HG03159 (cell line): Measurements from ENCODE around the gene ZNF618.

Experiments
- ATAC-seq: cut with Tn5 transposase; IDR thresholded peaks from one replicate; pipeline ENCODE4 v1.9.1; 2021; ENCODE audit warnings: mild to moderate bottlenecking, moderate library complexity; ENCODE audit not compliant: unreplicated experiment

ZNF618 gene

DNA sequence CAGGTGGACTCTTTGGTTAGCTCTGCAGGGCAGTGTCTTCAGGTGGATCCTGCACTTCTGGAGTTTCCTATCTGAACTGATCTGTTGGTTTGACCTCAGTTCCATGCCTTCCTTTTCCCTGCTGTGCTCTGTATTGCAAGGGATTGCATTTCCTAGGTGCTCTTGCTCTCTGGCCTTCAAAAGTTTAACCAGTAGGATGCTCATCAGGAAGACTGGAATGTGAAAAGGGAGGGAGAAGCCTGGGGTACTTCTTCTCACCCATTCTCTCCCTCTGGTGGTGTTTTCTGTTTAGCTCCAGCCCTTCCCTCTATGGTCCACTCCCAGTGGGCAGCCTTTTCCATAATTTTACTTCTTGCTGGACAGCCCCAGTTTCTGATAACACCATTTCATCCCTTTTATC lies 78.5 kb downstream of the ZNF618 start:
- no peak for ATAC-seq

DNA sequence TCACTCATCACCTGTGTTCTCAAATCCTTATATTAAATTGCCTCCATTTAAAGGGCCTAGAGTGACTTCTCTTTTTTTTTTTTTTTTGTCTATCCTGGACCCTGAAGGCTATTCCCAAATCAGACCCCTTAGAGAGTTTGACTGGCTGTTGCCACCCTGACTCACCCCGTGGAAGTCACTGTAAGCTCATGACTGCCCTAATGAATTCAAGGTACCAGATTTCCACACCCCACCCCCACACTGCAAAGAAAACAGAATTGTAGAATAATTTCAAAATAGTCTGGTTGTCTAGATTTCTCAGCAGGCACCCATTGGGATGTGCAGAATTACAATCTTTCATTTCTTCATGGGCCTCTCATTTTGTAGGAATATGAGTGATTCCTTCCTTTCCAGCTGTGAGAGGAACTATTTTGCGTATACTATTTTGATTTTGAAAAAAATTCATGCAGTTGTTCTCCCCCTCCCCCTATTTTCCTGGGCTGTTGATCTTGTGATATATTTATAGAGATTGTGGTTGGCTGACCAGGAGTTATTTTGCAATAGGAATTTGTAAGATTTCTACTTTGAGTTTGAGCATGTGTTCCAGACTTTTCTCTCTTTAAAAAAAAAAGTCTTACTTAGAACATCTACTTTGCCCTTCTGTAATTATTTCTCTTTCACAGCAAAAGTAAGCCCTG lies 79.1 kb downstream of the ZNF618 start:
- no peak for ATAC-seq

DNA sequence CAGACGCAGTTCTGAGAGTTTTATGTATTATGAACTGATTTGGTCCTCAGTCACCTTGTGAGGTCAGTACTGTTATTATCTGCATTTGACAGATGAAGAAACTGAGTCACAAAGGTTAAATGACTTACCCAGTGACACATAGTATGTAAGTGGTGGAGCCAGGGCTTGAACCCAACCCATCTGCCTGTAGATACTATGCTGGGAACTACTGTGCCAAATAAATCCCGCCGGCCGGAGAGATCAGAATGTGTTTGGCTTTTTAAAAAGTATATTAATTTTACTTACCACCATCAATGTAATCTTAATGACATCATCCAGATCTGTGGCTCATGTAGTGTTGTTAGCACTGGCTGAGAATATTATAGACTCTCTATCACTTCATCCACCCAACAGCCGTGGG lies 80.8 kb downstream of the ZNF618 start:
- no peak for ATAC-seq

DNA sequence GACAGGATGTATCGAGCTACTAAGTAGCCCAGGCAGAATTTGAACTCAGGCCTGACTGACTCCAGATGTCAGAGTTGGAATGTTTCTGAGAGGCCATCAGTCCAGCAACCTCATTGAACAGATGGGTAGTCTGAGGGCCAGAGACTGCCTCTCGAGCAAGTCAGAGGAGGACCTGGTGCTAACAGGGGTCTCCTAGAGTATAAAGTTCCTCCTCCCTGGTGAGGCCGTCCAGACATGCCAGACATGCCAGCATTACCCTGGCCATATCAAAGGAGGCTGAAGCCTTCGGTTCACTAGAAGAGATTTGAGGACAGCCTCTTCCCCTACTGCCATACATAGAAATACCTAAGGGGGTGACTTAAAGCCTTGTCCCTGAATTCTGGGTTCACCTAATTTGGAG lies 81.2 kb downstream of the ZNF618 start:
- no peak for ATAC-seq

DNA sequence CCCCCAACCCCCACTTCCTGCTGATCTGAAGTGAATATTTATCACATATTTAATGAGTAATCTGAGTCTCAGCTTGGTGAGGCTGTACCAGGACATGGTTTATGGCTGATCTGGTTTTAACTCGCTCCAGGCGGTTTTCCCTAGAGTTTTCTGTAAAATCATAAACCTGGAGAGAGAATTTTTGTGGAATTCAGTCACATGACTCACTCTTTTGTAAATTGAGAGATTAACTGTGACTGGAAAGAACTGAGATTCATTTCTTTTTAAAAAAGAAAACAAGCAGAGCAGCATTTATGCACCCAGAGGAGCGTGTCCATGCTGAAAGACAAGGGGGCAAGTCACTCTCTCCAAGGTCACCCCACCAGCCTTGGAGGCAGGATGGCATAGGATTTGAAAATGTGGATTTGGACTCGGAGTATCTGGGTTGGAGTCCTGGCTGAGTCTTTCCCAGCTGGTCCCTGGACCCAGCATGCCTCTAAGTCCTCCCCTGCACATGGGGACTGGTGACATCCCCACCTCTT lies 81.8 kb downstream of the ZNF618 start:
- ATAC-seq: no peak

DNA sequence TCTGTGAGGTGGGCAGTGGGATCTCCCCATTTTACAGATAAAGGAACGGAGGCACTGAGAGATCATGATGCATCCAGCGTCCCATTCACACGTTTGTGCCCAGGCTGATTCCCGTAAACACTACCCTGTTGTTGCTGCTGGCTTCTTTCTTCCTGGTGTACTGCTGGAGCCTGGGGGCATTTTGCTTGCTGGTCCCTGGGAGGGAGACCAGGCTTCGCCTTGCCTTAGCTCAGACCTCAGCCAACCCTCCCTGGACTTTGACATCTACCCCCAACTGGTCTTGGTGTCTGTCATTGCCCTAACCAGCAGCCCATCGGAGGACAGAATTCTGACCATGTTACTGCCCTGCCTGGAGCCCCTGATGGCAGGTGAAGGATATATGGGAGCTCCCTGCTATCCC lies 82.4 kb downstream of the ZNF618 start:
- ATAC-seq: no peak

DNA sequence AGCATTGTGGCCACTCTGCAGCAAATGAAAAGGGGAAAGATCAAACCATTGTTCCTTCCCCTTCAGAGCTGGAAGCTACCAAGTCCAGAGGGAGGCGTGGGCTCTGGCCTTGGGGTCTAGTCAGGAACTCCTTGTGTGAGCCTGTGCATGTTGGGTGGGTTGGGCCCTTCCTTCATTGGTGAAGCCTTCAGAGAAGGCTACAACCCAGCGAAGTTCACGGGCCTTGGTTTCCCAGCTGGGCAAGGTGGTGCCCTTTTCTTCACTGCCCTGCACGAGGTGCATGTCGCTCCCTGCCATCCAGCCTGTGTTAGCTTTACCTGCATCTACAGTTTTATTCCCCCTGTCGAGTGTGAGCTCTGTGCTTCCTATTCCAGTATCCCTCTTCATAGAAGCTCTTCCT lies 84.7 kb downstream of the ZNF618 start:
- ATAC-seq: no peak

DNA sequence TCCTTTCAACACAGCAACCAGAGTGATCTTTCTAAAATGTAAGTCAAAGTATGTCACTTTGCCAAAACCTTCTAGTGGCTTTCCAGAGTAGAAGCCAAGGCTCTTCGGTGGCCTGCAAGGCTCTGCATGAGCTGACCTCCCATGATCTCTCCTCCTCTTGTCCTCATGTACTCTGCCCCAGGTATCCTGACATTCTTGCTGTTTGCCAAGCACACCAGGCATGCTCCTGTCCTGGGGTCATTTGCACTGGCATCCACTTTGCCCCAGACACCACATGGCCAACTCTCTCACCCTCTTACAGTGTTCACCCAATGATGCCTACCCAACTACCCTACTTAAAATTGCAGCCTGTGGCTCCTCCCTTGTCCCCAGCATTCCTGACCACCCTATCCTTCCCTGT lies 86.3 kb downstream of the ZNF618 start:
- no peak for ATAC-seq

DNA sequence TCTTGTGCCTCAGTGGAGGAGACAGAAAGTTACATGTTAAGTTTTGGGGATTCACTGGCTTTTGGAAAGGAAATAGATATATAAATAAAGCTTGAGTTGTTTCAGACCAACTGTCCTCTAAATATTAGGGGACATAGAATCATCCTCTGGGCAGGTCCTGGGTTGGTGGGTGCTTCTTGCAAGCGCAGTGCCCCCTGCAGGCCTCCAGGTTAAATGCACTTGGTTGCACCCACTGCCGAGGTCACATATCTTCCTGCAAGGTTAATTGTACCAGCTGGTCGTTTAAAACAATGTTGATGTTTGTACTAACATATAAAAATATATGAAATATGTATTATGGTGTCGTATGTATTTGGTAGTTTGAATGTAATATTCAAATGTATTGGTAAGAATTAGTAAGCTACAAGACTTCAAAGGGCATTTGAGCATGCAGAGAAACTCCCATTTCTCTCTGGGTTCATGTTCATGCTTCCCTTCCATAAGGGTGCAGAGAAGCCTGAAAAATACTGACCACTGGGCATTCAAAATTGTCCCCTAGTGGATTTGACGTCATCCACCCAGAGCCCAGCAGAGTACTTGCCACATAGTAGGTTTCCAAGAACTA lies 87.0 kb downstream of the ZNF618 start:
- ATAC-seq: no peak

DNA sequence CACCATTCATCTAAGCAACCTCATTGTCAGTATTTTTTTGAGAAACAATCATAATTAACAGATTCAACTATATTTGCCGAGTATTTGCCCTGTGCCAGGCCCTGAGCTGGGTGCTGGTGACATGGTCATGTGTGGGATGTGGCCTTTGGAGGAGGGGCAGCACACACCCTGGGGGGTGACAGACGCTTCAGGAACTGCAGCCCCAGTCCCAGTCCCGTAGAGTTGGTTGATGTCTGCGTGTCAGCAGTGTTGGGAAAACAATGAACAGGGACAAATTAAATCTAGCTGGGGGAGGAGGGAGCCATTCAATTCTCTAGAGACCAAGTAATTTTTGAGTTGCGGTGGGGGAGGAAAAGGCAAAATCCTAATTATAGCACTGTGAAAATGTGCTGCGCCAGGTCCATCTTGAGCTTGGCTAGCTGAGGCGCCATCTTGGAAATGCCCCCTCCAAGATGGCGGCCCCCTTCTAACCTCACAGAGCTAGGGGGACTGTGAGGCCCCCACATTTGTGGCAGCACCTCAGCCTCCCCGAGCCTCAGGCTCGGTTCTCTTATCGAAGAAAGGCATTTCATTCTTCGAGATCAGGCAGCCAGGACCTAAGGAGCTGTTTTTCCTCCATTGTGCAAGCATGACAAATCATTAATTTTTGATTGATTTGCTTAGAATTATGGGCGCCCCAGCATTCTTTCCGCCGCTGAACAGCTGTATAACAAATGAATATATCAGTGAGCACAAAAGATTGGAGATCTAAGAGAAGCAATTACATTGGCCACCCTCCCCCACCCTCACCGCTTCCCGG lies 87.8 kb downstream of the ZNF618 start:
- ATAC-seq: no peak

DNA sequence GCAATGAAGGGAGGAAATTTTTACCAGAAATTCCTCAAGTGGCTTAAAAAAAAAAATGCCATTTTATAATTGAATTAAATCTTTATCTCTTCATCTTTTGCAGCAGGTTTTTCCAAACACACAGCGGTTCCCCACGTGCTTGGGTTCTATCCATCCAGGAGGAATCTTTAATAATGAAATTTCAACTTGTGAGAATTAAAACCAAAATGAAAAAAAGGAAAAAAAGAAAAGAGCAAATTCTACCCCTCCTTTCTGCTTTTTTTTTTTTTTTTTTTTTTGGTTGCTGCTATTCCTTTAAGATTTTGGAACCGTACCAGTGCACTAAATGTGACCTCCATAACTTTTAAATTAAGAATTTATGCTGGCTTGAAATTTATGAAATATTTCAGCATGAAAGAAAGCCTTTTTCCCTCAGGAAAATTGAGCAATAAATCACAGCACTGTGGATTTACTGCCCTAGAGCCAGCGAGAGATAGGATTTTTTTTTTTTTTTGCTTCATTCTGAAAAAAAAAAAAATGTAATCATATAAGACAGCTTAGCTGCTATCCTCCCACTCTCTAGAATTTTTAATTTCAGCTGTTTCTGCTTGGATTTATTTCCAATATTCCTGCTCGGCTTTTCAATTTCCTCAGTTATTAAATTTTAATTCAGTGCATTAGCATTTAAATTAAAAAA lies 88.5 kb downstream of the ZNF618 start:
- ATAC-seq: no peak

DNA sequence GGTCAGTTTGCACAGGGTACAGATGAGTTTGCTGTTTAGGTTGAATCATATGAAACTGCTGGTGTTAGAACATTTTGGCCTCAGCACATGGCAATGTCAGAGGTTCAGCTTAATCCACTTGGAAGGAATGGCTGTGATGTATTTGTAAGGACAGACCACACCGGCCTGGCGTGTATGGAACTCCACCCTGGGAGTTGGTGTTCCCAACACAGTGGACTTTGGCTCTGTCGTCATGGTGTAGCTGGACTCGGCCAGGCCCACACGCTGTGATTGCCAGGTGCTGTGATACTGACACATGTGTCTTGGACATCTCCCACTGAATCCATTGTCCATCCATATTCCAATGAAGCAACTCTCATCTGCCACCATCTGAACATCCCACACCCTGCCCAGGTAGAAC lies 90.3 kb downstream of the ZNF618 start:
- no peak for ATAC-seq

DNA sequence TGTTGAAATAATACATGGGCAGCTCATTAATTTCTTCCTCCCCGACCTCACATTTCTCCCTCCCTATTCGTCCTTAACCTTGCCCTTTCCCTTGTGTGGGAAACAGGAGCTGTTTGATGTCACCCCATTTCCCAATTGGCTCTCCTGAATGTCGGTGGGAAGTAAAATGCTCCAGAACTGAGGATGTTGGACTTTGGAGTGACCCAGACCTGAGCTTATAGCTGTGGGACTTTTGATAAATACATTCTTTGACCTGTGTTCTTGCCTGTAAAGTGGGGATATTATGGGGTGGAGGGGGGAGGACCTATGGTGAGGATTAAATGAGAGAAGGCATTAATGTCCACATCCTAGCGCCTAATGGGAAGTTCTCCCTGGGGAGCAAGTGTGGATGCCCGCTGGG lies 91.3 kb downstream of the ZNF618 start:
- no peak for ATAC-seq

DNA sequence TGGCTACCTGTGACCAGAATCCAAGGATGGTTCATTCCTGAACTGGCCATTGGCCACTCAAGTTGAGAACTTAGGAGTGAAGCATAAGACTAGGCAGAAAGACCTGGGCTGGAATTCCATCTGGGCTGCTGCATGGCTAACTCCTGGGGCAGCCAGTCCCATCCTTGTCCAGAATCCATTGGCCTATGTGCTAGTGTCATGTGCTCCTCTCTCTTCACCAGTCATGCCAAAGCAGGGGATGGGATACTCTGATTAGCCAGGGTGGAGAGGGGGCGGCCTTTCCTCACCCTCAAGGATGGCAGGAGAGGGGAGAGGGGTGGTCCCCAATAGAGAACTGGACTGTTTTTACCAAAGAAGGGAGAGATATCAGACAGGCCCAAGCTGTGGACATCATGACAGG lies 93.2 kb downstream of the ZNF618 start:
- no peak for ATAC-seq

DNA sequence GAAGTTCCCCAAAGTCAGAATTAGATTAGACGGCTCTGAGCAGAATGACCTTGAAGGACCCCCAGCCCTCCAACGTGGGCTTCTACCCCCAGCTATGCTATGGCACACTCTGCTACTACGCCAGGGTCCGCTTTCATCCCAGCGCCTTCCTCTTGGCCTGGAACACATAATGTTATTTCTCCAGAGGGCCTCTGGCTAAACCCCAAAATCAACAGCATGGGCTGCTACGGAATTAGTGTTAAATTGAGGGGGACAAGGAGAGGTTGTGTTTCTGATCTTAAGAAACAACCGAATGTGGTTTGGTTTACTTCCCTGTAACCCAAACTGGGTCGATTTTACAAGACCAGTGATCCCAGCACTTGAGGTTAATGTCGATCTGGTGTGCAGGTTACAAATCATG lies 97.1 kb downstream of the ZNF618 start:
- ATAC-seq: no peak

DNA sequence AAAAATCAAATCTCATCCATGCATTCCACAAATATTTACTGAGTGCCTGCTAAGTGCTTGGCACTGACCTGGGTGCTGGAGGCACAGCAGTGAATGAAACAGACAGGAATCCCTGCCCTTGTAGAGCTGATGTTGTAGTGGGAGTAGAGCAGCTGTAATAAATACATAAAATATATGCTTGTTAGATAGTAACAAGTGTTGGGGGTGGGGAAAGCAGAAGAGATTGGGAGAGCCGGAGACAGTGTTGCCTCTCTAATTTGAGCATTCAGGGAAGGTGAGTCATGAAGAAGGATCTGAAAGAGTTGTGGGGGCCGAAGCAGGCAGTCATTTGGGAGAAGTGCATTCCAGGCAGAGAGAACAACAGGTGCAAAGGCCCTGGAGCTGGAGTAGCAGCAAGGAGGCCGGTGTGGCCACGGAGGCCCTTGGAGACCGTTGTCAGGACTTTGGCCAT lies 97.9 kb downstream of the ZNF618 start:
- ATAC-seq: no peak

DNA sequence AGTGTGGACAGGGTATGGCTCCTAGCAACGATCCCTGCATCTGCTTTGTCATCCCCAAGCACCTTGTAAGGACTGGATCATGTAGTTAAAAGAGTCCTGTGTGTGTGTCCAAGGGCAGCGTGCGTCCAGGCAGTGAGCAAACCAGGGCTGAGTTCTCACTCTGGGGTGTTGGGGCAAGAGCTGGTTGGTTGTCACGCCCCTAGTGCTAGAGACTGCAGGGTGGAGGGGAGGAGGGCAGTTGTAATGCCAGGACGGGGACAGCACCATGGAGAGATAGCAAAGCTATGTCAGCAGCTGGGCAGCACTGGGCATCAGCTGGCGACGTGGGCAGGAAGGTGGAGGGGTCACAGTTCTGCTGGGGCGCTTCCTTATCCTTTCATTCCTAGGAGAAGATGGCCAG lies 100.8 kb downstream of the ZNF618 start:
- no peak for ATAC-seq

DNA sequence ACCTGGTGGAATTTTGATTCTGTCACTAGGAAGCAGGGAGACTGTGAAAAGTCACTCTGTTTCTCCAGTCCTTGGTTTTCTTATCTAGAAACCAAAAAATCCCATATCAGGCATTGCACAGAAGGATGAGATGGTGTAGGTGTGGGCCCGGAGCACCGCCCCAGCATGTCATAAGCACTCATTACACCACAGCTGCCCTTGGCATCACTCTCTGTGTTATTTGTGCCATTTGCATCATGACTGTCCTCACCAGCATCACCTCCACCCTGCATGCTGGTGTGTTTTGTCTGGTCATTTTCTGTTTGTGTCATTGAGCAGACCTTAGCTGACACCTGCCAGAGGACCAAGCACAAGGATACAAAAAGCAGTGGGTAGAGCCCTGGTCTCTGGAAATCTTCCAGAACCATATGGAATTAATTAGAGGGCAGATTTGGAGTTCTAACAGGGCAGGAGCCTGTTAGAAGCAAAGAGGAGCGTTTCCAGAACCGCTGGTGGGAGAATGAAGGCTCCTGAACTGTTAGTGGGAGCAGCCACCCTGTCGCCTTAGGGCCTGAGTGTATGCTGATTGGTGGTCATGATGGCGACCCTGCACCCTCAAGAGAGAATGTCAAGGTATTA lies 102.7 kb downstream of the ZNF618 start:
- ATAC-seq: no peak

DNA sequence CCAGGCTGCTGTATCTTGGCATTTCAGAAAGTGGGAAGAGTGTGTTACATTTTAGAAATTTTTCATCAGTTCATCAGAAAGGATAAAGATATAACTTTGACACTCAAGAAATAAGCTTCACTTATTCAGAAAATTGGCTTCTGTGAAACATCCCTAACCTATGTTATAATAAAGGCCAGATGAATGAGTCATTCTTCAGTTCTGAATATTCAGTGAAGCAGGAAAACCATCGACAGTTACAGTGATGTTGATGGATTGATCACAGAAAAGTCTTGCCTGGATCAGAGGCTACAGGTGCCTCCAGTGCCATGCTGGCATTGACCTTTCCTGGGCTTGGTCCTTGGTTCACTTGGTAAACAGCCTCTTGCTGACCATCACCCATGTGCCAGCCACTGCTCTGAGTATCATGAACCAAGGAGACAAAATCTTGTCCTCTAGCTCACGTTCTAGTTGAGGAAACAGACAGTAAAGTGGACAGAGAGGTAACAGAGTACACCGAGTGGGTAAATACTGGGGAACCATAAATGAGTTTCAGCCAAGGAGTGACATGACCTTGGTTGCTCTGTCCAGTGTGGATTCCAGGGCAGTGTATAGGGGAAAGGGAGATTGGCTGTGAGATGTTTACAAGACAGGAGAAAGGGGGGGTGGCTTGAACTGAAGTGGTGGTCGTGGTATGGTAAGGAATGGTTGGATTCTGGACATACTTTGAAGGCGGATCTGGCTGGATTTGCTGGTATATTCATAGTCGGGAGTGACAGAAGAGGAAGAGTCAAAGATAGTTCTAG lies 103.4 kb downstream of the ZNF618 start:
- ATAC-seq: no peak
